AG09319 (cell line): ENCODE measurements around the gene MYOG.

Experiments
- DNase-seq: peaks from one replicate; pipeline ENCODE4 v3.0.0-alpha.2; 2010; ENCODE audit warnings: low read depth; ENCODE audit errors: extremely low read depth
- CTCF ChIP-seq: IDR thresholded peaks from 2 replicates; pipeline ENCODE4 v1.5.1; 2011; ENCODE audit warnings: low read depth, mild to moderate bottlenecking, inconsistent platforms, low read length, moderate library complexity

The MYOG gene

GRCh38 chr1:203073469-203073868 lies 12.3 kb downstream of the MYOG start:
- no peak for TF ChIP-seq CTCF
- DNase-seq = no peak

GRCh38 chr1:203072911-203073310 lies 12.9 kb downstream of the MYOG start:
- no peak for DNase-seq
- TF ChIP-seq CTCF = no peak

- no peak for DNase-seq
- TF ChIP-seq CTCF = no peak
These were observed 13.7 kb downstream of the MYOG start for GRCh38 chr1:203072002-203072602.

GRCh38 chr1:203069030-203069747 lies 16.6 kb downstream of the MYOG start:
- DNase-seq = no peak
- TF ChIP-seq CTCF = no peak

- no peak for TF ChIP-seq CTCF
- no peak for DNase-seq
These were observed 18.8 kb downstream of the MYOG start for GRCh38 chr1:203066965-203067364.

- DNase-seq = no peak
These were observed 19.8 kb downstream of the MYOG start for GRCh38 chr1:203065986-203066385.

More at GRCh38 chr1:203065986-203066385, 19.8 kb downstream of the MYOG start:
- TF ChIP-seq CTCF = no peak
